ENCODE results near the gene EYA2. TPM values are rescaled to one million over a fixed set of nuclear protein-coding genes. Genes with fewer than 3 reads are reported as not detected.

The EYA2 gene
- total RNA-seq, 1 donor from 2014 or later: 15.4 TPM

DNA sequence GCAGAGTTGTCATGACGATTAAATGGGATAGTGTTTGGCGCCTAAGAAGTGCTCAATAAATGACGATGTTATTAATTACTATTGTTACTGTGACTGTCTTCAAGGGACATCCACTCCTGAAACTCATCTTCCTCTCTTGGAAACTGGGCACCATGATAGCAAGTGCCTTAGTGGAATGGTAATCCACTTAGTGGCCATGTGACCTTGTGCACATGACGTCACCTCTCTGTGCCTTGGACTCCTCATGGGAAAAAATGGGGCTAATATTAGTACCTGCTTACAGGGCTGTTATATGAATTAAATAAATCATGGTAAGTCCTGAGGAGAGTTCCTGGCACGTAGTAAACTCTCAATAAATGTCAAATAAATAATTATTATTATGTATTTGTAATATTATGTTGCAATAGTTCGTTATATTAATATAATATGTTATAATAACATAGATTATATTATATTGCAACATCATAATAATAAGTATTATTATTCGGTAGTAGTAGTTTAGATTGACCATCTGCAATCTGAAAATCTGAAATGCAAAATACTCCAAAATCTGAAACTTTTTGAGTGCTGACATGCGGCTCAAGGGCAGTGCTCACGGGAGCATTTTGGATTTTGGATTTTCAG, 40.9 kb downstream of the EYA2 start:
- no peak for DNase-seq (ENCODE audit: low spot score in 2 of 2)
- Histone ChIP-seq H3K4me3 (no peak overlapping the region), H3K9me3 (no peaks in the 10 kb centered on the region), H3K27me3 (peaks cover 4% of the 10 kb centered on the region), H3K4me1 (peaks cover 0 to 5% of the 10 kb centered on the region in 2 donors), H3K27ac (no peak overlapping the region), H3K36me3 (no peaks in the 10 kb centered on the region)
- TF ChIP-seq, protein P1, sequence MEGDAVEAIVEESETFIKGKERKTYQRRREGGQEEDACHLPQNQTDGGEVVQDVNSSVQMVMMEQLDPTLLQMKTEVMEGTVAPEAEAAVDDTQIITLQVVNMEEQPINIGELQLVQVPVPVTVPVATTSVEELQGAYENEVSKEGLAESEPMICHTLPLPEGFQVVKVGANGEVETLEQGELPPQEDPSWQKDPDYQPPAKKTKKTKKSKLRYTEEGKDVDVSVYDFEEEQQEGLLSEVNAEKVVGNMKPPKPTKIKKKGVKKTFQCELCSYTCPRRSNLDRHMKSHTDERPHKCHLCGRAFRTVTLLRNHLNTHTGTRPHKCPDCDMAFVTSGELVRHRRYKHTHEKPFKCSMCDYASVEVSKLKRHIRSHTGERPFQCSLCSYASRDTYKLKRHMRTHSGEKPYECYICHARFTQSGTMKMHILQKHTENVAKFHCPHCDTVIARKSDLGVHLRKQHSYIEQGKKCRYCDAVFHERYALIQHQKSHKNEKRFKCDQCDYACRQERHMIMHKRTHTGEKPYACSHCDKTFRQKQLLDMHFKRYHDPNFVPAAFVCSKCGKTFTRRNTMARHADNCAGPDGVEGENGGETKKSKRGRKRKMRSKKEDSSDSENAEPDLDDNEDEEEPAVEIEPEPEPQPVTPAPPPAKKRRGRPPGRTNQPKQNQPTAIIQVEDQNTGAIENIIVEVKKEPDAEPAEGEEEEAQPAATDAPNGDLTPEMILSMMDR (IDR thresholded peaks at IDR 0.05): no peak
- intact Hi-C loops (cut with DNase I): no loop called here

DNA sequence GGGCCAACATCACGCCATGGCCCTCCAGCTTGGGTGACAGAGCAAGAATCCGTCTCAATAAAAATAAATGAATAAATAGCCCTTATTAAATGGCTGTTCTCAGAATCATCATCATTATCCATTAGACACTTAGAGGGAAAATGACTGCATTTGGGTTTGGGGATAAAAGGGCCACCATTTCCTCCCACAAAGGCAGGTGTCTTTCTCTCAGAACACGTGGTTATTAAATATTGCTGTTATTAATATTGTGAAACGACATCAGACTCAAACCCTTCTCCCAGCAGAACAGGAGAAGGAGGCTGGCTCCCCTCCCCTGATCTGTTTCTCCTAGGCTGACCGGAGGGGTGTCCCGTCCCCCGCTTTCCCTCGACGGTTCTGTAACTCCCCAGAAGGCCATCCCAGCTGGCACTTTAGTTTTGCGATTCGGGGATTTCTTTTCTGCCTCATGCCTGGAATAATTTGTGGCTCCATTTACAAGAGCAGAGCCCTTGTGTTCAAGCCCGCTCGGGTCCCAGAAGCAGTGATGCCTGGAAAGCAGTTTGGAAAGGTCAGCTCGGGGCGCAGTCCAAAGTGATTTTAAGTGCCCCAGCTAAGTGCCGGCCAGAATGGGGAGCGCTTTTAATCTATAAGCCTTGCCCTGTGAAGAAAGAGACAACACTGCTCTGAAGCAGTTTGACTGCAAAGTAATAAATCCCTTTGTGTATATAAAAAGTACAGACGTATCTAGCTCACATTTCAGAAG, 41.9 kb downstream of the EYA2 start:
- H3K36me3 ChIP-seq: no peaks in the 10 kb centered on the region
- TF ChIP-seq, protein P1 (IDR thresholded peaks at IDR 0.05): no peak
- H3K27me3 ChIP-seq: peaks cover 4% of the 10 kb centered on the region
- intact Hi-C loops (cut with DNase I): no loop called here
- H3K27ac ChIP-seq: no peak overlapping the region
- H3K9me3 ChIP-seq: no peaks in the 10 kb centered on the region
- peaks cover 0 to 5% of the 10 kb centered on the region in 2 donors for H3K4me1 ChIP-seq
- H3K4me3 ChIP-seq: no peak overlapping the region
- DNase-seq (ENCODE audit: low spot score in 2 of 2): no peak

- no peak overlapping the region for H3K27ac ChIP-seq
- H3K4me1 ChIP-seq: peaks cover 0 to 2% of the 10 kb centered on the region in 2 donors
- H3K9me3 ChIP-seq: no peaks in the 10 kb centered on the region
- H3K27me3 ChIP-seq: peaks cover under 1% of the 10 kb centered on the region
- no peak for DNase-seq (ENCODE audit: low spot score in 2 of 2)
- TF ChIP-seq, protein P1 (IDR thresholded peaks at IDR 0.05): no peak
- H3K4me3 ChIP-seq: no peak overlapping the region
- H3K36me3 ChIP-seq: no peaks in the 10 kb centered on the region
- intact Hi-C loops (cut with DNase I): no loop called here
These were observed 42.5 kb downstream of the EYA2 start for GRCh38 chr20:46937157-46937523.

- Histone ChIP-seq H3K4me3 (no peak overlapping the region), H3K9me3 (no peaks in the 10 kb centered on the region), H3K4me1 (no peaks in the 10 kb centered on the region), H3K27ac (no peak overlapping the region), H3K27me3 (no peaks in the 10 kb centered on the region), H3K36me3 (no peaks in the 10 kb centered on the region)
- intact Hi-C loops (cut with DNase I): no loop called here
- no peak for DNase-seq (ENCODE audit: low spot score in 2 of 2)
- TF ChIP-seq, protein P1 (IDR thresholded peaks at IDR 0.05): no peak
These were observed 43.0 kb downstream of the EYA2 start for GRCh38 chr20:46937533-46938226.

DNA sequence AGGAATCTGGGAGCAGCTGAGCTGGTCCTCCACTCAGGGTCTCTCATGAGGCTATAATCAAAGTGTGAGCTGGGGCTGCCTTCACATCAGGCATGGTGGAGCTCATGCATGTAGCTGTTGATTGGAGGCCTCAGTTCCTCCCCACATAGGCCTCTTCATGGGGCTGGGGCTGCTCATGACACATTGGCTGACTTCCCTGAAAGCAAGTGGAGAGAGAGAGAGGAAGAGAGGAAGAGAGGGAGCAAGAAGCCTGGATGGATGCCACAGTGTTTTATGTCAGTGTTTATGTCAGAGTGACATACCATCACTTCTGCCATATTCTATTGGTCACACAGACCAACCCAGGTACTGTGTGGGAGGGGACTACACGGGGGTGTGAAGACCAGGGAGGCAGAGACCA, 43.8 kb downstream of the EYA2 start:
- Histone ChIP-seq H3K36me3 (no peaks in the 10 kb centered on the region), H3K27ac (no peak overlapping the region), H3K27me3 (no peaks in the 10 kb centered on the region), H3K4me3 (no peak overlapping the region), H3K4me1 (no peaks in the 10 kb centered on the region), H3K9me3 (no peaks in the 10 kb centered on the region)
- TF ChIP-seq, protein P1 (IDR thresholded peaks at IDR 0.05): no peak
- DNase-seq (ENCODE audit: low spot score in 2 of 2): no peak
- intact Hi-C loops (cut with DNase I): no loop called here
